ENCODE results near the gene GUCY1A2. TPM values are rescaled to one million over a fixed set of nuclear protein-coding genes. Genes with fewer than 3 reads are reported as not detected.

The GUCY1A2 gene
- polyA plus RNA-seq, 1 donor (not counting 4 experiments of a cell fraction or from before 2014, with no cell fraction given), result not detected

DNA sequence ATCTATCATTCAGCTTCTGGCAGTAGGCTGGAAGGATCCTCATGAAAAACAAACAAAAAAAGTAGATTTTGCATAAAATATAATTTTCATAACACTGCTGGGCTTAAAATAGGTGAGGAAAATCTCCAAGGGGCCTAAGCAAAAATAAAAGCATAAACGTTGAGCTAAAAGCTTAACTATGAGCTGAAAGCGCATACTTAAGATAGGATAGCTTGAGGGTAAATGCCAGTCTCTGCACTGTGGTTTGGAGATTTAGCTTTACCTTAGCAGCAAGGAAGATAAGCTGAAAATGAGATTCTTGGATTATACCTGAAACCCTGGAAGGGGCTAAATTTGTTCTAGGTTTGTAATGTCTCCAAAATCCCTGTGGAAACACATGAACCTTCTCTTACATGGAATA lies 183.7 kb downstream of the GUCY1A2 start:
- FAIRE-seq (no peak), DNase-seq (ENCODE audit: low read depth, low spot score) (no peak)
- no peak overlapping the region for H2AFZ ChIP-seq (ENCODE audit: control insufficient read depth, low read length)
- dilution Hi-C loops (cut with MboI; ENCODE audit: extremely low pct_ligation_motif_present, low sequenced_read_pairs), result no loop called here
- no peaks in the 10 kb centered on the region for H3K4me1 ChIP-seq (ENCODE audit: control insufficient read depth, extremely low read depth, insufficient read depth, low read length)
- H4K20me1 ChIP-seq (ENCODE audit: control insufficient read depth, extremely low read depth, insufficient read depth, low read length), result no peaks in the 10 kb centered on the region
- H3K4me3 ChIP-seq (ENCODE audit: control insufficient read depth in 2 of 3, extremely low read depth in 1 of 3, insufficient read depth in 2 of 3, low read depth in 1 of 3, low read length in 3 of 3), result no peak overlapping the region
- no peaks in the 10 kb centered on the region for H3K9me1 ChIP-seq (ENCODE audit: control insufficient read depth, extremely low read depth, insufficient read depth, low read length)
- H3K9me3 ChIP-seq (ENCODE audit: control insufficient read depth, low read depth, low read length), result no peaks in the 10 kb centered on the region
- H3K27ac ChIP-seq (ENCODE audit: control insufficient read depth, insufficient read depth, low read length), result no peak overlapping the region
- no peak overlapping the region for H3K9ac ChIP-seq (ENCODE audit: control insufficient read depth, extremely low read depth, insufficient read depth, low read length)
- H3K36me3 ChIP-seq (ENCODE audit: control insufficient read depth in 2 of 2, extremely low read depth in 1 of 2, insufficient read depth in 2 of 2, low read length in 2 of 2), result no peaks in the 10 kb centered on the region
- no peaks in the 10 kb centered on the region for H3K79me2 ChIP-seq (ENCODE audit: control insufficient read depth, insufficient read depth, low read length)
- H3K27me3 ChIP-seq (ENCODE audit: control insufficient read depth, extremely low read depth, insufficient read depth, low read length), result no peaks in the 10 kb centered on the region
- H3K4me2 ChIP-seq (ENCODE audit: control insufficient read depth, extremely low read depth, insufficient read depth, low read depth, low read length), result no peak overlapping the region
- TF ChIP-seq EZH2 (IDR thresholded peaks at IDR 0.05; ENCODE audit: low read length), result no peak
- TF ChIP-seq, protein P1, sequence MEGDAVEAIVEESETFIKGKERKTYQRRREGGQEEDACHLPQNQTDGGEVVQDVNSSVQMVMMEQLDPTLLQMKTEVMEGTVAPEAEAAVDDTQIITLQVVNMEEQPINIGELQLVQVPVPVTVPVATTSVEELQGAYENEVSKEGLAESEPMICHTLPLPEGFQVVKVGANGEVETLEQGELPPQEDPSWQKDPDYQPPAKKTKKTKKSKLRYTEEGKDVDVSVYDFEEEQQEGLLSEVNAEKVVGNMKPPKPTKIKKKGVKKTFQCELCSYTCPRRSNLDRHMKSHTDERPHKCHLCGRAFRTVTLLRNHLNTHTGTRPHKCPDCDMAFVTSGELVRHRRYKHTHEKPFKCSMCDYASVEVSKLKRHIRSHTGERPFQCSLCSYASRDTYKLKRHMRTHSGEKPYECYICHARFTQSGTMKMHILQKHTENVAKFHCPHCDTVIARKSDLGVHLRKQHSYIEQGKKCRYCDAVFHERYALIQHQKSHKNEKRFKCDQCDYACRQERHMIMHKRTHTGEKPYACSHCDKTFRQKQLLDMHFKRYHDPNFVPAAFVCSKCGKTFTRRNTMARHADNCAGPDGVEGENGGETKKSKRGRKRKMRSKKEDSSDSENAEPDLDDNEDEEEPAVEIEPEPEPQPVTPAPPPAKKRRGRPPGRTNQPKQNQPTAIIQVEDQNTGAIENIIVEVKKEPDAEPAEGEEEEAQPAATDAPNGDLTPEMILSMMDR (optimal IDR thresholded peaks at IDR 0.05 in 1 of 3, IDR thresholded peaks at IDR 0.05 in 1 of 3, conservative IDR thresholded peaks at IDR 0.05 in 1 of 3; ENCODE audit: extremely low read depth in 1 of 3, insufficient read depth in 2 of 3, low read length in 3 of 3), result no peak

DNA sequence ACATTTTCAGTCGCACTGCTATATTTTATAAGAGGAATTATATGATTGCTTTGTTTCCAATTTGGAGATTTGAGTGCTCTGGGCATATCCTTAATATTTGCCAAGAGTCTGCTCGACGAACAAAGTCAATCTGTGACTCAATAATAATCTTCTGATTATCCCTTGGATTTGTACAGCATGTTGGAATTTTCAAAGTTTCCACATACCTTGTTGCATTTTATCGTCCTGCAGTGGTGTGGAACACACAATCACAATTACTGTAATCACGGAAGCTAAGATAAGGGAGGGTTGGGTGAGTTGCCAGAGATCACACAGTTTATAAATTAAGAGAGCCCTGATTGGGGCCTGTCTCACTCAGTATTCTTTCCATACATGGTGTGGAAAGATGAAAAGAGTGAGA lies 189.3 kb downstream of the GUCY1A2 start:
- Histone ChIP-seq H3K9ac (ENCODE audit: control insufficient read depth, extremely low read depth, insufficient read depth, low read length) (no peak overlapping the region), H3K9me3 (ENCODE audit: control insufficient read depth, low read depth, low read length) (no peaks in the 10 kb centered on the region), H3K4me3 (ENCODE audit: control insufficient read depth in 2 of 3, extremely low read depth in 1 of 3, insufficient read depth in 2 of 3, low read depth in 1 of 3, low read length in 3 of 3) (no peak overlapping the region), H3K4me1 (ENCODE audit: control insufficient read depth, extremely low read depth, insufficient read depth, low read length) (no peaks in the 10 kb centered on the region), H3K79me2 (ENCODE audit: control insufficient read depth, insufficient read depth, low read length) (no peaks in the 10 kb centered on the region), H3K9me1 (ENCODE audit: control insufficient read depth, extremely low read depth, insufficient read depth, low read length) (no peaks in the 10 kb centered on the region), H3K27me3 (ENCODE audit: control insufficient read depth, extremely low read depth, insufficient read depth, low read length) (no peaks in the 10 kb centered on the region), H3K27ac (ENCODE audit: control insufficient read depth, insufficient read depth, low read length) (no peak overlapping the region), H3K4me2 (ENCODE audit: control insufficient read depth, extremely low read depth, insufficient read depth, low read depth, low read length) (no peak overlapping the region), H4K20me1 (ENCODE audit: control insufficient read depth, extremely low read depth, insufficient read depth, low read length) (no peaks in the 10 kb centered on the region), H2AFZ (ENCODE audit: control insufficient read depth, low read length) (no peak overlapping the region), H3K36me3 (ENCODE audit: control insufficient read depth in 2 of 2, extremely low read depth in 1 of 2, insufficient read depth in 2 of 2, low read length in 2 of 2) (no peaks in the 10 kb centered on the region)
- DNase-seq (ENCODE audit: low read depth, low spot score) (no peak), FAIRE-seq (no peak)
- dilution Hi-C loops (cut with MboI; ENCODE audit: extremely low pct_ligation_motif_present, low sequenced_read_pairs), result no loop called here
- no peak for TF ChIP-seq EZH2 (IDR thresholded peaks at IDR 0.05; ENCODE audit: low read length)
- TF ChIP-seq, protein P1 (optimal IDR thresholded peaks at IDR 0.05 in 1 of 3, IDR thresholded peaks at IDR 0.05 in 1 of 3, conservative IDR thresholded peaks at IDR 0.05 in 1 of 3; ENCODE audit: extremely low read depth in 1 of 3, insufficient read depth in 2 of 3, low read length in 3 of 3), result no peak

Measured in keratinocyte (primary cell).